ENCODE data around the gene HMGB4.

Gene HMGB4

DNA sequence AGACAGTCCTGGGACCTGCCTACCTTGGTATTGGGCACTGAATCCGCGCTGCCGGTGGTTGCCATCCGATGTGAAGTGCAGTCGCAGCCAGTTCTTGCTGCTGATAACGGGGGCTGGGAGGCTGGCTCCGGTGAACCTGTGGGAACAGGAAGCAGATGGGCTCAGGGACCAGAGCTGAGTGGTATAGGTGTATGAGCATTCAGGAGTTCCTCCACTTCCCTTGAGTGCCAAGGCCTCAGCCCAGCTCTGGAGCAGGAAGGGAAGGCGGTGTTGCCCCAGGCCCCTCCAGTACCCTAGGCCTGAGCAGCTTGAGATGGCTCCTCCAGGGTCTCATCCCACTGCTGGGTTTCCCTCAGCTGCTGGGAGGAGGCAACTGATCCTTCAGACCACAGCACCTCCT, 17.0 kb upstream of the HMGB4 start:
- no peak for DNase-seq (ENCODE audit: insufficient read length, low spot score)
- FAIRE-seq = no peak

- DNase-seq (ENCODE audit: insufficient read length, low spot score) (no peak), FAIRE-seq (no peak)
Measured at GRCh38 chr1:33848205-33848937, 15.5 kb upstream of the HMGB4 start.

DNA sequence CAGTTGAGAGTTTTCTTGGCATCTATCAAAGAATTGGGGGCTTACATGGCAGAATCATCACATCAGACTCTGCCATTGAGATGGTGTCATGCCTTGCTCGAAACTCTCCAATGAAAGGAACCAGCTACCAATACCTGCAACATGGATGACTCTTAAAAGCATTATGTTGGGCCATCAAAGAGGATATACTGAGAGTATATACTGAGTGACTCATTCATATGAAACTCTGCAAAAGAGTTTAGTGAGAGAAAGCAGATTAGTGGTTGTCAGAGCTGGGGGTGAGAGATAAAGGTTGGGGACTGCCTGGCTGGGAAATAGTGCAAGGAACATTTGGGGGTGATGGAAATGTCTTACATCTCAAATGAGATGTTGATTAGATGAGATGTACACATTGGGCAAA, 14.7 kb upstream of the HMGB4 start:
- no peak for FAIRE-seq

DNA sequence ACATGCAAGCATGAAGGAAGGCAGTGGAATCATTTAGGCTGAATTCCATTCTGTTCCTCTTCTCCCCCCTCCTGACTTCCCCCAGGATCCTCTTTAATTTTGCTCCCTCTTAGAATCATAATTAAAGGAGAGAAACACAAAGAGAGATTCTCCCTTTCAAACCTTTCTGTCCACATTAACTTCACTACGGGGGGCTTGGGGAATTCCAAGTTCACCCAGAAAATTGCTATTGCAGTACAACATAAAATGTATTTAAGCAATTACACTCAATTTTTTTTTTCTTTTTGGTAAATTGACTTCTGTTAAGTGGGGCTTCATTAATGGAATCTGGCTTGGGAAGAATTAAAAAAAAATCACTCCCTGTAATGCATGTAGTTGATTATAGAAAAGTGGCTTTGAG, 13.4 kb upstream of the HMGB4 start:
- FAIRE-seq (no peak), DNase-seq (ENCODE audit: insufficient read length, low spot score) (no peak)

More for the DNA sequence above, 14.7 kb upstream of the HMGB4 start:
- DNase-seq (ENCODE audit: insufficient read length, low spot score) = no peak

GRCh38 chr1:33852711-33853110, 11.2 kb upstream of the HMGB4 start:
- DNase-seq (ENCODE audit: insufficient read length, low spot score) (no peak), FAIRE-seq (no peak)

DNA sequence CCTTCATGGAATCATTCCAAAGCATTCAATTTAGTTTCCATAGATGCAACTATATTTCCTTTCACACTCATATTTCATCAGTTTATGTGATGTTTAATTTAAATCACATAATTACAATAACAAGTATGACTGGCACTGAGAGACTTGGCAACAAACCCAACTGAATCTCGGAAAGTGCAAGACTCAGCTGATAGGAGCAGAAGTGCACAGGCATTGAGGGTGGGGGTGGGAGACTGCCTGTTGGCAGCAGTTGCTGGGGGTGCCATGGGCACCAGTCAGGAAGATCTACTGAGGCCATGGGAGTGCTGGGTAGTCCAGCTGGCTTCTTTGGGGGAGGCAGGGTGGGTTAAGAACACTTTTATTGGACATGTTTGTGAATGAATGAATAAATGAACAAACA, 10.4 kb upstream of the HMGB4 start:
- DNase-seq (ENCODE audit: insufficient read length, low spot score) (no peak), FAIRE-seq (no peak)

DNA sequence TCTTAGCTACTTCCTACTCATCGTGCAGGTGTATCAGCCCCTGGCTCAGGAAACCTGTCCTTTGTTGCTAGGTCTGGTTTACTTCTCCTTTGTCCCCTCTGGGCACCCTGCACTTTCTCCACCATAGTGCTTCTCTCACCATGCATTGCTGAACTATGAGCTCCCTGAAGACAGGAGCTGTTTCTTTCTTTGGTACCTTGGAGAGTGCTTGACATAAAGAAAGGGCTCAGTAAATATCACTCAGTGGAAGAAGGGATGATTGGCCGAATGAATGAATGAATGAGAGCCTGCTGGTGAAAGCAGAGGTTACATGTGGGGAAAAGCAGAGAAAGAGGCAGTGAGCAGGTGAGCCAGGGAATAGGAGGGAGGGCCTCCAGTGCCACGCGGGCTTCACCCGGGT, 9.8 kb upstream of the HMGB4 start:
- no peak for DNase-seq (ENCODE audit: insufficient read length, low spot score)
- FAIRE-seq = no peak

DNA sequence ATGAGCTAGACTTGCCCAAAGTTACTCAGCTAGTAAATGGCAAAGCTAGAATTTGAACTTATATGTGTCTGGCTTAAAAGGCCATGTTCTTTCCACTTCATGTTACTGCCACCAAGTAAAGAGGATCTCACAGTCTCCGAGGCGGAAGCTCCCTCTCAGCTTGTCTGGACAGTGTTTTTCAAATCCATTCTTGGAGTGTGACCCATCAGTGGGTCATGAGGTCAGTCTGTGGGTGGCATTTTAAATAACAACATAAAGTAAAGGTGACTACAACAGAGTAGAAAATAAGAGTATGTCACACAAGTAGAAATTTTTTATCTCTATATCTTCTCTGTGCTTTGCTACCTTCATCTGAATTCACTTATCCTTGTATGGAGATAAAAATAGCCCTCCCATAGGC, 3.2 kb upstream of the HMGB4 start:
- DNase-seq (ENCODE audit: insufficient read length, low spot score) = no peak
- no peak for FAIRE-seq

DNA sequence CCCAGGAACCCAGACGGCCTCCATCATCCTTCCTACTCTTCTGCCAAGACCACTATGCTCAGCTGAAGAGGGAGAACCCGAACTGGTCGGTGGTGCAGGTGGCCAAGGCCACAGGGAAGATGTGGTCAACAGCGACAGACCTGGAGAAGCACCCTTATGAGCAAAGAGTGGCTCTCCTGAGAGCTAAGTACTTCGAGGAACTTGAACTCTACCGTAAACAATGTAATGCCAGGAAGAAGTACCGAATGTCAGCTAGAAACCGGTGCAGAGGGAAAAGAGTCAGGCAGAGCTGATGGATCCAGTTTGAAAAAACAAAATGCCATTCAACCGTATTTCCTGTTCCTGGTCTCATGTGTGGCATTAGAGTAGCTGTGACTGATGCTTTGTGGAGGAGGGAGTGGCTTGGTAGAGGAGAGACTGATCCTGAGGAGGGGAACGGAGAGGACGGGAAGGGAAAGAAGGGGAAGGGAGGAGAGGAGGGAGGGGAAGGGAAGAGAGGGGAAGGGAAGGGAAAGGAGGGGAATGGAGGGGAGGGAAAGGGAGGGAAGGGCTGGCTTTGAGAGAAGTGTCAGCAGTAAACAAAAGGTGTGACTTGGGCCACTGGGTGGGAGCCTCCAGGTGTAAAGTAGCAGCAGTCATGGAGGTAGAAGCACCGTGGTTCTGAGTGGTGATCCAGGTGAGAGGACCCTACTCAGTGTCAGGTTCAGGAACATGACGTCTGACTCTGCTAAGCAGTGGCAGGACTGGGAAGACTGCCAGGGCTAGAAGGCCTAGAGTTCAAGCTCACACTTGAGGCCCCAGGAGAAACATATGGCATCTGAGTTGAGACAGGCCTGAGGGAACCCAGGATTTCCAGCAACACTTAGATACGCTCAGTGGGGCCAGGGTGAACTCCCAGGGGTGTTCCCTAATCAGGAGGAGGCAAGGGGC, 846 bp downstream of the HMGB4 start:
- DNase-seq (ENCODE audit: insufficient read length, low spot score) = no peak
- no peak for FAIRE-seq

DNA sequence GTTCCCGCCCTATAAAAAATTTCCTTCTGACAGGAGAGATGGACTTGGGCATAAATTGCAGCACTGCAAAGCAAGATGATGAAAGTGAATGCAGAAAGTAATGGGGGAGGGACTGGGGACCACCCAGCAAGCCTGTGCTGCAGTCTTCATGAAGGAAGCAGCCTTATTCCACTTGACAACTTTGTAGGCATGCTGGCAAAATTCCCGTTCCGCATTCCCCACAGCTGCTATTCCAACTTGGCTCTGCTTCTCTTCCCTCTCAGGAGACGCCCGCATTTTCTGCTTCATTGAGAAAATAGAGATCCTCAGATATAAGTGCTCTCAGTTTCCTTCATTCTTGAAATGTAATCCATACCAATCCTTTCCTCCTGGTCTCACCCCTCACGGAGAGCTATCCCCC, 2.4 kb downstream of the HMGB4 start:
- DNase-seq (ENCODE audit: insufficient read length, low spot score) = no peak
- no peak for FAIRE-seq

DNA sequence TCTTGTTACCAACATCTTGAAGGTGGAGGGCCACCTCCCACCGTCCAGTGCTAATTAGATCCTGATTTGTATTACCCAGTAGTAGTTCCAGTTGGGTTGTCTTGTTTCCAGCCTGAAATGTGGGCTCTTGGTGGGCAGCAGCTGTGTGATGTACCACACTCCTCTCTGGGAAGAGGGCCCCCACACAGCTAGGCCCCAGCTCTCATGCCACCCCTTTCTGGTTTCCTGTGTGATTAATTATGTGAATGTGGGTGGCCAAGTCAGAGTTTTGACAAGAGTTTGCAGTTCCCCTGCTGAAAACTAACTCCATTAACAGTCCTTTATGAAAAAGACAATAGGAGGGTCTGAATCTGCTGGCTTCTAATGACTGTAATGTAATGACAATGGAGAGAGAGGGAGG, 3.8 kb downstream of the HMGB4 start:
- DNase-seq (ENCODE audit: insufficient read length, low spot score) = no peak
- no peak for FAIRE-seq

GRCh38 chr1:33872275-33872674, 8.4 kb downstream of the HMGB4 start:
- no peak for DNase-seq (ENCODE audit: insufficient read length, low spot score)

DNA sequence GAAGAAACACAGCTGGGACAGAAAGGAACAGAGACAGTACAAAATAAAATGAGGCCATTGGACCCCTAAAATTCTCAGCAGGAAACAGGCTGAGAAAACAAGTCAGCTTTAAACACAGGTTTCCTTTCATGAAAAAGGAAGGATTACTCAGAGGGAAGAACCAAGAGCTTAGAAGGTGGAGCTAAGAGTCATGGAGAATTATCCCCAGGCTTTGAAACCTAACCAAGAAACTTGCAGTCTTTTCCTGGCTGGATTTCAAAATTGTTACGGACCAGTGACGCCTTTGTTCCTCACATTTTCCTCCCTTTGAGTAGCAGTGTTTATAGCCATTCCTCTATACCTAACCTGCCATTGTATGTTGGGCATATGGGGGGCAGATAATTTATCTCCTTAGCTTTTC, 8.8 kb downstream of the HMGB4 start:
- DNase-seq (ENCODE audit: insufficient read length, low spot score) = no peak
- no peak for FAIRE-seq

More at GRCh38 chr1:33872275-33872674, 8.4 kb downstream of the HMGB4 start:
- FAIRE-seq = no peak

- DNase-seq (ENCODE audit: insufficient read length, low spot score) (no peak), FAIRE-seq (no peak)
Measured at GRCh38 chr1:33874636-33875035, 10.8 kb downstream of the HMGB4 start.

DNA sequence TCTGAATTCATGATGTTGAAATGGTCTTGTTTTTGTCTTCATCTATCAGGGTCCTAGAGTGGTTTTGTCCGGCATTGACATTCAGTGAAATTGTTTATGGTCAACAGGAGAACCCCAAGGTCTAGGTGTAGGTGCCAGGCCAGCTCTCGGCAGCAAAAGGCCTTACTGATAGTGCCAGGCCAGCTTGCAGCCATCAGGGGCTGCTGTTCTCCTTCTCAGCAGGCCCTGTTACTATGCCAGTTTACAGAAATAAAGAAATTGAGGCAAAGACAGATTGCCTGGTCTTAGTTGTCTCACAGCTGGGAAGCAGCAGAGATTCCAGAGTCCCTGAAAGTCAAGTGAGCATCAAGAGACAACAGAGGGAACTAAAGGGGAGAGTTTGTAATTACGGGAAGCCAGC, 12.0 kb downstream of the HMGB4 start:
- FAIRE-seq (no peak), DNase-seq (ENCODE audit: insufficient read length, low spot score) (no peak)

DNA sequence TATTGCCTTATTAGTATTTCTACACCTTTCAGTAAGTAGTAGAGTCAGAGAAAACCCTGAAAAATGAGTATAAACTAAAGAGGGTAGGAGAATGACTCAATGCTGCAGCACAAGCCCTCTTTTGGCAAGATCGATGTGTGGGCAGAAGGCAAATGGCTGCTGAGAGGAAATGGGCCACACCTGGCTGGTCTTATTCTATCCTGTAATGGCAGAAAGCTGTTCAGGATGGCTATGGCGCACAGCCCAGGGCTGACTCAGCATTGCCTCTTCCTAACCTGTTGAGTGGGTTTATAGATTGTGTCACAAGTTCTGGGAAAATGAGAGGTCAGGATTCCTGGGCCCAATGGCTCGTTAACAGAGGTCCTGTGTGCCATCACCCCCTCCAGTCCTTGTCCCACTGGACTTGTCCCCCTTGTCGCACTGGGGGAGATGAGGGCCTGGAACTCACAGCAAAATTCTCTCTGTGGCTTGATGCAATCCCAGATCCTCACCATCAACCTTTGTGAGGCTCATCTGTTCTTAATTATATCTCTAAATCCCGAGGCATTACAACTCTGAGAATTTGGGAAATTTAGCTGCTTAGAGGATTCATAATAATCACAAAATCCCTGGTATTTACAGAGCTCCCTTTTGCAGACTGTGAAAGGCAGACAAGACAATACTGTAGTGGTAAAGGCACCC, 13.2 kb downstream of the HMGB4 start:
- FAIRE-seq (no peak), DNase-seq (ENCODE audit: insufficient read length, low spot score) (no peak)

DNA sequence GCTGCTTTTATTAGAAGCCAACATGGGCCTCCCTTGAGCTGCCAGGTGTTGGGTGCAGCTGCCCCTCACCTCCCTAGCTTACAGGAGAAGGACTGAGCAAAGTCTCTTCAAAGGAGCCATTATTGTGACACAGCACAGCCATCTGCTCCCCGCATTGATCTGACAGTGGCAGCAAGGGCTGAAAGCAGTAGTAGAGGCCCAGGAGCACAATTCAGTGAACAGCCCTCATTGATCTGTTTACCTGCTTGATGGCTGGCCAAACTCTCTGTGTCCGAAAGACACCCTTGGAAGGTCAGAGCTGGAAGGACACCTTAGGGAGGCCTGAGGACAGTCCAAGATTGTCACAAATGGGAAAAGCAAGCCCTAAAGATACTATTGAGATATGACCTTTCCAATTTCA, 14.5 kb downstream of the HMGB4 start:
- DNase-seq (ENCODE audit: insufficient read length, low spot score) (no peak), FAIRE-seq (no peak)

- FAIRE-seq (no peak), DNase-seq (ENCODE audit: insufficient read length, low spot score) (no peak)
Measured at GRCh38 chr1:33880305-33880704, 16.4 kb downstream of the HMGB4 start.

- no peak for FAIRE-seq
- DNase-seq (ENCODE audit: insufficient read length, low spot score) = no peak
Measured at GRCh38 chr1:33886496-33886895, 22.6 kb downstream of the HMGB4 start.

DNA sequence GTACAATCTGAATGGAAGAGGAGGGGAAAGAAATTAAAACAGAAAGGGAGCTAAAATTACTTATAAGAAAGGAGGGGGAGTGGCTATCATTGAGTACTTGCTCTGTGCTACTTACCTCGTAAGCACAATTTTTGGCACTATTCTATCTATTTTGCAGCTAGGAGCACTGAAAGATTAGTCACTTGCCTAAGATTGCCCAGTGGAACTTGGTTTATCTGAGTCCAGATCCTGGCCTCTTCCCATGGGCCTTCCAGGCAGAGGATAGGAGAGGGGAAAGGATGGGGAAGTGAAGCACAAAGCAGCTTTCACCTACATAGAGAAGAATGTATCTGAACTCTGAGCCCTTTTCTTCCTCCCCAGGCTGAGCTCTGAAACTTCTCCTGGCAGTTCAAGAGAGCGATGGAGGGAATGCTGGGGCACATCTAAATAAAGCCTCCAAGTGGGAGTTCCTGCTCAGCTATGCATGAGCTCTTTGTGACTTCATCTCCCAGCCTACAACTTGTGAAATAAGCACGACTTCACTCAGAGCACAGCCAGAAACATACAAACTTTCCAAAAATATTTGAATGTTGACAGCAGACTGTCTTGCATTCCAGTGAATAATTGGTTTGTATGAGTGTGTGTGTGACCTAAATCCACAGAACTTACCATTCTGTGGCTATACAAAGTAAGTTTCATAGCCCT, 29.4 kb downstream of the HMGB4 start:
- DNase-seq (ENCODE audit: insufficient read length, low spot score) (no peak), FAIRE-seq (no peak)

GRCh38 chr1:33895396-33895795, 31.5 kb downstream of the HMGB4 start:
- no peak for DNase-seq (ENCODE audit: insufficient read length, low spot score)
- FAIRE-seq = no peak

Measured in HTR-8/SVneo (cell line).